Measurements from ENCODE around the gene CHRND. TPM values are rescaled to one million over a fixed set of nuclear protein-coding genes. Genes with fewer than 3 reads are reported as not detected.
A peak's percentile ranks its signal among the peaks of the same experiment; 100 is the strongest.

CHRND gene
- total and polyA plus RNA-seq, 5 experiments from 2014 or later: not detected

DNA sequence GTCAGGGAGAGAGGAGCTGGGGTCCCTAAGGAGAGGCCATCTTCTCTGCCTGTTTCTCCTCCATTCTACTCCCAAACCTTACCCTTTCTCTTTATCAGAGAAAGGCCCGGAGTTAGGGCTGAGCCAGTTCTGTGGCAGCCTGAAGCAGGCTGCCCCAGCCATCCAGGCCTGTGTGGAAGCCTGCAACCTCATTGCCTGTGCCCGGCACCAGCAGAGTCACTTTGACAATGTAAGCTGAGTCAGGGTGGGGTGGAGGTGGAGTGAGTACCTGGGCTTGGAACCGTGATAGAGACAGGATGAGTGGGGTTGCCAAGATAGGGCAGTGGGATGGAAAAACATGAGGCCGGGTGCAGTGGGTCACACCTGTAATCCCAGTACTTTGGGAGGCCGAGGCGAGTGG lies 18.7 kb downstream of the CHRND start:
- DNase-seq (no peak), ATAC-seq (no peak)
- Mint-ChIP-seq H3K4me3 (peak overlapping the region in 1 of 10 donors; percentile 16), H3K9me3 (peaks cover 0 to 5% (median 0%) of the 10 kb centered on the region in 9 donors), H3K36me3 (peaks cover 8 to 31% (median 28%) of the 10 kb centered on the region in 3 donors), H3K4me1 (peaks cover 19 to 65% (median 47%) of the 10 kb centered on the region in 4 donors), H3K27me3 (no peaks in the 10 kb centered on the region), H3K27ac (peak overlapping the region in 1 of 10 donors; percentile 37)
- POLR2A ChIA-PET: no interaction called here

GRCh38 chr2:232545511-232546375 lies 19.8 kb downstream of the CHRND start:
- DNase-seq (no peak), ATAC-seq (no peak)
- peaks cover 24 to 63% (median 50%) of the 10 kb centered on the region in 4 donors for H3K4me1 Mint-ChIP-seq
- H3K9me3 Mint-ChIP-seq: peaks cover 0 to 5% (median 0%) of the 10 kb centered on the region in 9 donors
- H3K27me3 Mint-ChIP-seq: no peaks in the 10 kb centered on the region
- H3K4me3 Mint-ChIP-seq: no peak overlapping the region
- POLR2A ChIA-PET: no interaction called here
- peaks cover 8 to 31% (median 28%) of the 10 kb centered on the region in 3 donors for H3K36me3 Mint-ChIP-seq
- no peak overlapping the region for H3K27ac Mint-ChIP-seq

DNA sequence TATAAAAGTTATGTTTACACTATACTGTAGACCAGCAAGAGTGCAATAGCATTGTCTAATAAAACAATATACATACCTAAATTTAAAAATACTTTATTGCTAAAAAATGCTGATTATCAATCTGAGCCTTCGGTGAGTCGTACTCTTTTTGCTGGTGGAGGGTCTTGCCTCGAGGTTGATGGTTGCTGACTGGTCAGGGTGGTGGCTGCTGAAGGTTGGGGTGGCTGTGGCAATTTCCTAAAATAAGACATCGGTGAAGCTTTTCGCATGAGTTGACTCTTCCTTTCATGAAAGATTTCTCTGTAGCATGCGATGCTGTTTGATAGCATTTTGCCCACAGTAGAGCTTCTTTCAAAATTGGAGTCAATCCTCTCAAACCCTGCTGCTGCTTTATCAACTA lies 22.0 kb downstream of the CHRND start:
- ATAC-seq (no peak), DNase-seq (no peak)
- H3K9me3 Mint-ChIP-seq: peaks cover 0 to 5% (median 0%) of the 10 kb centered on the region in 9 donors
- POLR2A ChIA-PET: no interaction called here
- peak overlapping the region in 3 of 10 donors; percentile 28 to 100 (median 33) for H3K27ac Mint-ChIP-seq
- H3K4me1 Mint-ChIP-seq: peaks cover 32 to 71% (median 65%) of the 10 kb centered on the region in 4 donors
- H3K4me3 Mint-ChIP-seq: peak overlapping the region in 3 of 10 donors; percentile 4 to 63 (median 52)
- H3K27me3 Mint-ChIP-seq: no peaks in the 10 kb centered on the region
- H3K36me3 Mint-ChIP-seq: peaks cover 8 to 36% (median 33%) of the 10 kb centered on the region in 3 donors

DNA sequence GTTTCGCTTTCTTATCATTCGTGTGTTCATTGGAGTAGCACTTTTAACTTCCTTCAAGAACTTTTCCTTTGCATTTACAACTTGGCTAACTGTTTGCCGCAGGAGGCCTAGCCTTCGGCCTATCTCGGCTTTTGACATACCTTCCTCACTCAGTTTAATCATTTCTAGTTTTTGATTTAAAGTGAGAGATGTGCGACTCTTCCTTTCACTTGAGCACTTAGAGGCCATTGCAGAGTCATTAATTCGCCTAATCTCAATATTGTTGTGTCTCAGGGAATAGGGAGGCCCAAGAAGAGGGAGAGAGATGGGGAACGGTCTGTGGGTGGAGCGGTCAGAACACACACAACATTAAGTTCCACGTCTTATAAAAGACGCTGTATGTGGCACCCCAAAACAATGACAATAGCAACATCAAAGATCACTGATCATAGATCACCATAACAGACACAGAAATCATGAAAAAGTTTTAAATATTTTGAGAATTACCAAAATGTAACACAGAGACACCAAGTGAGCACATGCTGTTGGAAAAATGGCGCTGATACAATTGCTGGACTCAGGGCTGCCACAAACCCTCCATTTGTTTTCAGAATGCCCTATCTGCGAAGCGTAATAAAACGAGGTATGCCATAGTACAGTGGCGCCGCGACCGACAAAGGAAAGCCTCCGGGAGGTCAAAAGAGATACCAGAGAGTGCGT lies 23.8 kb downstream of the CHRND start:
- POLR2A ChIA-PET: interaction anchor here (0.6 to 1.4 kb wide), 7 partner anchors 11 to 769 kb away, joined by 3 to 8 read pairs (median 4); partner anchors contain the start of gene PDE6D
- Mint-ChIP-seq H3K4me1 (peaks cover 43 to 83% (median 77%) of the 10 kb centered on the region in 4 donors), H3K36me3 (peaks cover 8 to 46% (median 28%) of the 10 kb centered on the region in 3 donors), H3K27ac (peak overlapping the region; percentile 96 to 100 (median 99)), H3K27me3 (no peaks in the 10 kb centered on the region), H3K9me3 (peaks cover 0 to 5% (median 0%) of the 10 kb centered on the region in 9 donors), H3K4me3 (peak overlapping the region; percentile 97 to 100 (median 99))
- ATAC-seq (peak in 1 of 2 donors; percentile 15), DNase-seq (no peak)

DNA sequence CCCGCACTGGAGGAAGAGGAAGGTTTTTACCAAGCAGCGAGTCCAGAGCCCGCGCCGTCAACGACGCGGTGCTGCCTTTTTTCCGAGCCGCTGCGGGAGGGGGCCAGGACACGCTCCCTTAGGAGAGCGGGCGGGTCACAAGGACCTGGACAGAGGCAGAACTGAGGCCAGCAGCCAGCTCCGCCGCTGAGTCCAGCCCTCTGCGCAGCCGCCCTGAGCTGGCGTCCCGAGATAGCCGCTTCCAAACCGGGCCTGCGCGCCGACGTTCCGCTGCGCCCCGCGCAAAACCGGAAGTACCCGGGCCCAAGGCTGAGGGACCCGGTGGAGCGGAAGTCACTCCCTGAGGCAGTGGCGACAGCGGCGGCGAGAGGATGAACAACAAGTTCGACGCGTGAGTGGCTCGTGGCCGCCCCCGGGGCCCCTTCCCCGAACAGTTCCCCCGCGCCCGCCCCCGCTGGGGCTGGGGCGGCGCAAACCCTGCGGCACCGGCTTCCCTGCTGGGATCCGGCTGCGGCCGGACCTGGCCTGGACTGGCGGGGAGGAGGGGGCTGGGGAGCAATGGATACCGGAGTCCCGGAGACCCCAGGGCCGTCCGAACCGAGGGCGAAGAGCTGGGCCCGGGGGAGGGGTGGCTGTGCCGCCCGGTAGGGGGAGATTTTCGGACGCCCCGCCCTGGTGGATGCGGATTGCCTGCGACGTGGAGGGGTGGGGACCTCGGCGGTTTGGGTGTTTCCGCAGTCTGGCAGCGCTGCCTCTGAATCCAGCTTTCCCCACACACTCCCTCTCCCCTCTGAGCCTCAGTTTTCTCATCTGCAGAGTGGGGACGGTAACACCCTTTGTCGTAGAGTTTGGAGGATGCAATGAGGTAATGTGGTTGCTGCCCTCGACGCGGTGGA lies 24.6 kb downstream of the CHRND start, which contains the start of the genes EIF4E2 and TIGD1:
EIF4E2 (plus strand) TSS at position 336 of the 896 bp plus-strand sequence; CDS start at position 372, 36 bp downstream.
TIGD1 (minus strand) TSS at position 204 of the 896 bp plus-strand sequence. CDS start 675 bp downstream, outside the sequence.
- H3K27me3 Mint-ChIP-seq: no peaks in the 10 kb centered on the region
- peak within 1 kb of the TSS; percentile 97 to 100 (median 99) for H3K4me3 Mint-ChIP-seq
- H3K27ac Mint-ChIP-seq: peak within 1 kb of the TSS; percentile 96 to 100 (median 99)
- peaks cover 8 to 50% (median 26%) of the 10 kb centered on the region in 3 donors for H3K36me3 Mint-ChIP-seq
- peak; percentile 83 to 94 (median 88) for DNase-seq
- POLR2A ChIA-PET: interaction anchor here (0.6 to 1.4 kb wide), 7 partner anchors 12 to 770 kb away, joined by 3 to 8 read pairs (median 4); partner anchors contain the start of gene PDE6D
- peak; percentile 88 to 89 for ATAC-seq
- H3K9me3 Mint-ChIP-seq: peaks cover 0 to 5% (median 0%) of the 10 kb centered on the region in 9 donors
- H3K4me1 Mint-ChIP-seq: peaks cover 48 to 91% (median 83%) of the 10 kb centered on the region in 4 donors

DNA sequence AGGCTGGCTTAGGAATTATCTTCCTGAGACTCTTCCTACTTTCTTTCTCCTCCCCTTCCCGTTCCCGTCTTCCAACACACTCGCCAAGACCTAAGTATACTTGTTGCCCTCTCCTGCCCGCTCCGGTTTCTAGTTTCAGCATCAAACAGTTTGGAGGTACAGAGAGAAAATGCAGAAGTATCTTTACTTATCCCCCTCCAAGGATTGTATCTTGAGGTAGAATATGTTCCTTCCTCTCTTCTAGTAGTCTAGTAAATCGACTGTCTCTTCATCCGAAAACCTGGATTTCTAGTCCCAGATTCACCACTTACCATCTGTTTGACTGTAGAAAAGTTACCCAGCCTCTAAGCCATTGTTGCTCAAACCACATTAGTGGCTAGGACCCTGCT lies 25.3 kb downstream of the CHRND start:
- Mint-ChIP-seq H3K36me3 (peaks cover 8 to 50% (median 21%) of the 10 kb centered on the region in 3 donors), H3K9me3 (peaks cover 0 to 5% (median 0%) of the 10 kb centered on the region in 9 donors), H3K4me3 (peak overlapping the region; percentile 97 to 100 (median 99)), H3K27ac (peak overlapping the region; percentile 96 to 100 (median 99)), H3K4me1 (peaks cover 50 to 90% (median 86%) of the 10 kb centered on the region in 4 donors), H3K27me3 (no peaks in the 10 kb centered on the region)
- DNase-seq: no peak
- POLR2A ChIA-PET: interaction anchor here (1.2 to 1.4 kb wide), 4 partner anchors 11 to 770 kb away, joined by 3 to 8 read pairs (median 4); partner anchors contain the start of gene PDE6D
- ATAC-seq: no peak

DNA sequence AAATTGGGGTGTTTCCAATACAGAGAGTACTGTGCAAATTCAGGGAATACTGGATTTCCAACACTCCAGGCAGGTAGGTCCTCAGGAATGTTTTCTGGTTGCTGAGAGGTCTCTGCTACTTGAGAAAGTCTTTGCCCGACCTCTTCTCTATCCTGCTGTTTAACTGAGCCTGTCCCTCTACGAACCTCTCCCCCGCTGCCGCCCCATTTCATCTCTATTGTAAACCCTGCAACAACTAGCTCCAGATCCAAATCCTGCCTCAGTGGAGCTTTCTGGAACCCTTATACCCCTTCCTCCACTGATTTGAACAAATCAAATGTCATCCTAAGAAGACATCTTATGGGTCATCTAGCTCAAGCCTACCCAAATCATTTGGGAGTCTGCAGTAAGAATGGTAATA lies 25.8 kb downstream of the CHRND start:
- Mint-ChIP-seq H3K36me3 (peaks cover 8 to 50% (median 19%) of the 10 kb centered on the region in 3 donors), H3K27me3 (no peaks in the 10 kb centered on the region), H3K4me1 (peaks cover 54 to 90% (median 84%) of the 10 kb centered on the region in 4 donors), H3K27ac (peak overlapping the region; percentile 96 to 100 (median 99)), H3K4me3 (peak overlapping the region; percentile 97 to 100 (median 99)), H3K9me3 (peaks cover 0 to 5% (median 0%) of the 10 kb centered on the region in 9 donors)
- no peak for ATAC-seq
- no peak for DNase-seq
- POLR2A ChIA-PET: interaction anchor here (0.6 kb wide), 1 partner anchor 699 kb away, joined by 3 read pairs; no protein-coding TSS in a partner anchor

DNA sequence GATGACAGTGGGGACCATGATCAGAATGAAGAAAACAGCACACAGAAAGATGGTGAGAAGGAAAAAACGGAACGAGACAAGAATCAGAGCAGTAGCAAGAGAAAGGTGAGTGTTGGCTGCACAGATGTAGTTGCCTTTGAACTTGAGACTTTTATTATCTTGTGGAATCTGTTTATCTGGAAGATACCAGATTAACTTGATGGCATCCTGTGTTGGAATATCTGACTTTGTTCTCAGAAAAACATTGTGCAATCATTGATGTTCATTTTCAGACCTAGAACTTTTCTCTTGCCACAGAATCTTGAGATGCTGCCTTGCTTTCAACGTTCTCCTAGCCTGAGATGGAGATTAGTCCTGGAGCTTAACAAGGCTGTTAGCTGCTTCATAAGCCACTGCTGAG lies 30.5 kb downstream of the CHRND start:
- Mint-ChIP-seq H3K36me3 (peaks cover 4 to 87% (median 10%) of the 10 kb centered on the region in 3 donors), H3K4me3 (no peak overlapping the region), H3K9me3 (no peaks in the 10 kb centered on the region), H3K4me1 (peaks cover 40 to 55% (median 49%) of the 10 kb centered on the region in 4 donors), H3K27ac (peak overlapping the region in 5 of 10 donors; percentile 17 to 65 (median 27)), H3K27me3 (no peaks in the 10 kb centered on the region)
- POLR2A ChIA-PET: no interaction called here
- ATAC-seq (no peak), DNase-seq (no peak)

- no peak overlapping the region for H3K4me3 Mint-ChIP-seq
- no peak for ATAC-seq
- peaks cover 2 to 10% (median 4%) of the 10 kb centered on the region in 4 donors for H3K4me1 Mint-ChIP-seq
- peaks cover 4 to 94% (median 36%) of the 10 kb centered on the region in 3 donors for H3K36me3 Mint-ChIP-seq
- POLR2A ChIA-PET: interaction anchor here (1.6 kb wide), 1 partner anchor 12 kb away, joined by 5 read pairs; the partner anchor contains the start of genes EIF4E2 and TIGD1
- H3K9me3 Mint-ChIP-seq: no peaks in the 10 kb centered on the region
- no peaks in the 10 kb centered on the region for H3K27me3 Mint-ChIP-seq
- no peak for DNase-seq
- peak overlapping the region in 1 of 10 donors; percentile 48 for H3K27ac Mint-ChIP-seq
Measured at GRCh38 chr2:232562515-232563151, 36.7 kb downstream of the CHRND start.

DNA sequence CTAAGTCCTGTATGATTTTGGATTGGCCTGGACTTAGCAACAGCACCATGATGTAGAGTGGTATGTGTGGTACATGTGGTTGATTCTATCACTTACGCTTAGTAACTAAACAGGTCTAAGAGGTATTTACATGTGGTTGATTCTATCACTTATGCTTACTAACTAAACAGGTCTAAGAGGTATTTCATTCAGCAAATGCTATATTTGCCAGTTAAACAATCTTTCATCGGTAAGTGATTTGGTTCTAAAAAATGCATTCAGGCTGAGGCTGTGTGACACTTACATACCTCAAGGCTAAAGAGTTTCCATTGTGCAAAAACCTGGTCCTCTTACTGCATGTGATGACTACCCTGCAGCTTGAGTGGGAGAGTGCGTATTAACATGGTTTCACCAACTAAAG lies 37.6 kb downstream of the CHRND start:
- Mint-ChIP-seq H3K27ac (no peak overlapping the region), H3K4me3 (no peak overlapping the region), H3K27me3 (no peaks in the 10 kb centered on the region), H3K36me3 (peaks cover 4 to 95% (median 34%) of the 10 kb centered on the region in 3 donors), H3K4me1 (peaks cover 2 to 10% (median 4%) of the 10 kb centered on the region in 4 donors), H3K9me3 (no peaks in the 10 kb centered on the region)
- DNase-seq (no peak), ATAC-seq (no peak)
- POLR2A ChIA-PET: interaction anchor here (0.7 to 1.6 kb wide), 2 partner anchors 13 to 120 kb away, joined by 5 read pairs; partner anchors contain the start of genes EIF4E2 and TIGD1

DNA sequence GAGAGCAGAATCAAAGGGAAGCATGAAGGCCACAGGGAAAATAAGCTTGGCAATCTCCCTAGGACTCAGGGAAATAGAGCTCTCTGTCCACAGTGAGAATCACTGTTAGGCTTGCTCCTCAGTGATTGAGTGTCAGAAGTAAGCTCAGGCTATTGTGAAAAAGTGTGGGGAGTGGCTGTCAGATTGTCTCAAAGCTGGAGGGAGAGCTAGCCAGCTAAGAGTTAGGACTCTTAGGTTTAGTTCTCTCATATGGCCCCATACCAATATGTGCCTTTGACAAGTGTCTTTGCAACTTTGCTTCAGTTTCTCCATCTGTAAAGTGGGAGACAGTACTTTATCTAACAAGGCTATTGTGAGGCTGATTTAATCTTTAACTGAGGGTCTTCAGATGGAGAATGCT lies 41.8 kb downstream of the CHRND start:
- no peak overlapping the region for H3K4me3 Mint-ChIP-seq

More for the DNA sequence above, 41.8 kb downstream of the CHRND start:
- DNase-seq (no peak), ATAC-seq (no peak)
- Mint-ChIP-seq H3K4me1 (peaks cover 2 to 6% (median 4%) of the 10 kb centered on the region in 4 donors), H3K9me3 (no peaks in the 10 kb centered on the region), H3K27me3 (no peaks in the 10 kb centered on the region), H3K36me3 (peaks cover 5 to 97% (median 39%) of the 10 kb centered on the region in 3 donors), H3K27ac (no peak overlapping the region)
- POLR2A ChIA-PET: no interaction called here
